PFSK-1 (cell line): Measurements from ENCODE around the gene ZNF527.

ENCODE experiments used
- SIN3A ChIP-seq: IDR thresholded peaks from 2 replicates; pipeline ENCODE4 v1.6.1; 2012; ENCODE audit warnings: mild to moderate bottlenecking, low read length, moderate library complexity, borderline replicate concordance; ENCODE audit not compliant: insufficient read depth
- TAF1 ChIP-seq: IDR thresholded peaks from 2 replicates; pipeline ENCODE4 v1.6.1; 2012; ENCODE audit warnings: low read length, control low read depth, borderline replicate concordance; ENCODE audit not compliant: insufficient read depth

DNA sequence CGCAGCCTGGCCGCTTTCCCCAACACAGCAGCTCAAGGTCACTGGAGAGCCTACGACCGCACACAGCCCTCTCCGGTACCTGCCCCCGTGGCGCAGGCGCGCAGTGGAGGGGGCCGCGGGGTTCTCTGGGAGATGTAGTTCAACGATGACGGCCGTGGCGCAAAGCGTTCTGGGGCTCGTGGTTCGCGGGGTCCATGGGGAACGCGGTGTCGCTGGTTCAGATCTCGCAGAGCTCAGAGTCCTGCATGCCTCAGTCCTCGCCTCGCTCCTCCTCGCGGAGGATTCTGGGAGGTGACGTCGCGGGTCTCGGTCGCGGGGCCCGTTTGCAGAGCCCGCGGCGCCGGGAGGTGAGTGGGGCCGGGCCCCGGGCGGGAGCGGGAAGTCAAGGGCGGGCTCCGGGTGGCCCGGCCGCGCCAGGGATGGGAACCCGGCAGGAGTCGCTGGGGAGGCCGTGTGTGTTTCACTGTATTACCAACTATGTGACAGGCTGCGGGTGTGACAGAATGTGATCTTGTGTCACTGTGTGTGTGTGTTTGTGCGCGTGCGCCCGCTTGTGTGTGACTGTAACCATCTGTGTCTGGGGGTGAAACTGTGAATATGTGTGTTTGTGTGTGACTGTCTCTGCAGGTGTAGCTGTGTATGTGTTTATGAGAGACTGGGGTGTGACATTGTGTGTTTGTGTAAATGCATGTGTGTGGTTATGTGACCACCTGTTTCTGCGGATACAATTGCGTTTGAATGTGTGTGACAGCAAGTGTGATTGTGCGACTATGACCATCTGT, at the start of gene ZNF527:
- TF ChIP-seq SIN3A (no peak; the same call in 1 of the 2 replicates), TAF1 (no peak)
